WTC11 (cell line): ENCODE results near the gene CLDN6.

ENCODE experiments used
- CBFB ChIP-seq: sonication (generic); formaldehyde crosslinking; IDR thresholded peaks from 2 replicates; pipeline ENCODE4 v1.8.1; 2022; ENCODE audit warnings: mild to moderate bottlenecking, low read depth, missing genetic modification reagents
- MAX ChIP-seq: sonication (generic); formaldehyde crosslinking; IDR thresholded peaks from 2 replicates; pipeline ENCODE4 v1.8.0; 2022; ENCODE audit warnings: mild to moderate bottlenecking, missing genetic modification reagents
- ZBTB21 ChIP-seq: sonication (generic); formaldehyde crosslinking; IDR thresholded peaks from 2 replicates; pipeline ENCODE4 v1.8.1; 2023; ENCODE audit warnings: mild to moderate bottlenecking, missing genetic modification reagents, borderline replicate concordance

GRCh38 chr16:2973093-2973492 is 44.9 kb downstream of the CLDN6 start:
- no peak for TF ChIP-seq MAX (CRISPR knock-in tag)
- no peak for TF ChIP-seq CBFB (CRISPR knock-in tag)
- TF ChIP-seq ZBTB21 (CRISPR knock-in tag): no peak
